Islet of Langerhans (tissue), 1 donor: ENCODE data around the gene ADORA2A.

Experiments used
- FAIRE-seq: peaks from one replicate; lab custom pipeline; 2011; peaks lifted over from hg19 to GRCh38; lab: Jason Lieb, UNC

ADORA2A gene

GRCh38 chr22:24427500-24428164, at the start of gene ADORA2A:
TSS of gene ADORA2A (plus strand) at chr22:24427599. CDS start at chr22:24433405, 5,806 bp downstream.
- no peak for FAIRE-seq

DNA sequence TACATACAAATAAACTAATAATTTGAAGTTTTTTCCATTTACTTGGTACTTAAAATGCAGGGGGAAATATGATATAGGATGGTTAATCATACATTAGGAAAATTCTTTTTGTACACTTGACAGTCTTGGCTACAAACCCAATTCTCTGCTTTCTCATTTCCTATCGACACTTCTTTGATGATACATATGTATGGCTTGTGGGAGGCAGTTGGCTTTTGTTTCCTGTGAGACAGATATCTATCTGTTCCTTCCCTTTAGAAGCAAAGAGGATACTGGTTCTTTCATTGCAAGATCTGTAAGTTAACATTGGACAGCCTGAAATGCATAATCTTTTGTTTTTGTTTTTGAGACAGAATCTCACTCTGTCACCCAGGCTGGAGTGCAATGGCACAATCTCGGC, 47.9 kb upstream of the ADORA2A start:
- FAIRE-seq = no peak

DNA sequence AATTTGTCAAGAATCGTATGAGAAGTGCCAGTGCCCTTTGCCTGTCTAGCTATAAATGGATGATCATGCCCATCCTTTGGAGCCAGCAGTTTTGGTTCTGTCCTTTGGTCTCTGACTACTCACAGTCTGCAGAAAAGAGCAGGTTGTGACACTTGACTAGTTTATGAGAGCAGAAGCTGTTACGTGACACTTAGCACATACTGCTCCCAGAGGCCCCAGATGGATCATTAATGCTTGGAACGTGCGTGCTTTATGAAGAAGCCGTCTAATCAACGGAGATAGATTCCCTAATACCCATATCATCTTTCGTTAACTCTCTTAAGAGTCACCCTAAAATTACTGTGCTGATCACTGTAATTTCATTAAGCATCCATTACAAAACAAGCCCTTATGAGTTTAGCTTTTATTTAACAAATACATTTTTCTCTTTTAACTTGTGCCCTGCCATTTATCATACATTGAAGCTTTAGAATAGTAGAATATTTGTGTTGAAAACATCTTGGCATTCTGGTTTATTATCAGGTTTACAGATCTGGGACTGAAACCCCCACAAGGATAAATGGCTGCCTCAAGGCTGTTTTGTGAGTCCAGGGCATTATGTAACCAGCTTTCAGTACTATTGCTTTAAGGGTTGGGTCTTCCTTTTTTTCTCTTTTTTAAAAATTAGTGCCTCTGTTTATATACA, 47.0 kb upstream of the ADORA2A start:
- FAIRE-seq = peak; percentile 86

DNA sequence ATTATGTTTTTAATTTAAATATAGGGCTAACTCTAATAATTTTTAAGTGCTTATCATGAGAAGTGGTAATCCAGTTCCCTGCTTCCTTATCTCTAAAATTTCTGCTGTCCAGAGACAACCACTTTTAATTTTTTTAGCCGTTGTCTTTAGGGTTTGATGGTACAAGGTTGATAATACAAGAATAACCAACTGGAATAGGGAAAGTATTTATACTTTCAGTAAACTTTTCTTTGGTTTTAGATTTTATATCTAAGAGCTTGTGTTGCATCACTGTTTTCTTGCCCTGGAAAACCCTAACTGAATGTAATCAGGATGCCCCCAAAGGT, 46.5 kb upstream of the ADORA2A start:
- FAIRE-seq = no peak

- no peak for FAIRE-seq
Measured at GRCh38 chr22:24383061-24383460, 44.3 kb upstream of the ADORA2A start.

DNA sequence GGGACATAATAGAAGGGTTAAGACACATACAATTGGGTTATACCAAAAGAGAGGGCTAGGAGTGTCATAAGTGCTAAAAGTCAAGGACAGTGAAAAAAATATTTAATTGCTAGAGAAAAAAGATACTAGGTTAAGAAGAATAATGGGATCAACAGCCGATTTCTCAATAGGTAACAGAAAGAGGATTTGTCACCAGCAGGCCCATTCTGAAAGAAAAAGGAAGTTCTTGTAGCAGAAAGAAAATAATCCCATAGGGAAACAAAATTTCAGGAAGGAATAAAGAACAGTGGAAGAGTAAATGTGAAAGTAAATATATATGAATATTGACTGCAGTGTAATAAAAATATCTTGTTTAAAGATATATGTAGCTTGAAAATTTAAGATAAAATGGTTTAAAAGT, 43.3 kb upstream of the ADORA2A start:
- FAIRE-seq = peak; percentile 33

GRCh38 chr22:24386937-24387471, 40.4 kb upstream of the ADORA2A start:
- no peak for FAIRE-seq

DNA sequence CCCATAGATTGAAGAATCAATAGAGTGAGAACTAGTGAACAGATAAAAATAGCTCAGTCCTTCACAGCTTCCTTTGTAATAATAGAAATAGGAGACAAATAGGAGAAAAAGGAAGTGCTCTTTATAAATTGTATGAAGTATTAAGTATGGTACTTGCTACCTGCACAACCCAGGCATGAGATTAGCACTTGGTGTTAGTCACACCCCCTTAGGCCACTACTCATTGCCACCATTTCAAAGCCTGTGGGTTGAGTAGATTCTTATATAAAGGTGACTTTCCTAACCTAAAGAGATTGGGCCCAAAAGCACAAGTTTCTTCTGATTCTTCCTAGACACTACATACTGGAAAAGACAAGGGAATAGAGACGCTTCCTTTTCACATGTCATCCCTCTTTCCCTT, 37.7 kb upstream of the ADORA2A start:
- FAIRE-seq = no peak

GRCh38 chr22:24390156-24390555, 37.2 kb upstream of the ADORA2A start:
- FAIRE-seq = no peak

DNA sequence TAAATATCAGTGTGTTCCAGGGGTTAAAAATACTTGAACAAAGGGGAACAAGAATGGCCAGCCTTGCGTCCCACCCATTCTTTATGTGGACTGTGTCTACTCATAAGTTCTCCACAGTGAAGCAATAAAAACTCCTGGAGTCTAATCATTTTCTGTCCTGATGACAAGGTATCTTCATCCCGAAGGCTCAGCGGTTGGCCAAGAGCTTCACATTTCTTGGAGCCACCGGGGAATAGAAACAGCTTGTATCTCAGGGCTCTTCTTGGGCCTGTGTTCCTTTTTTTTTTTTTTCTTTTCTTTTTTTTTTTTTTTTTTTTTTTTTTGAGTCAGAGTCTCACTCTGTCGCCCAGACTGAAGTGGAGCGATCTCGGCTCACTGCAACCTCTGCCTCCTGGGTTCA, 36.8 kb upstream of the ADORA2A start:
- FAIRE-seq = no peak

GRCh38 chr22:24391836-24392217, 35.6 kb upstream of the ADORA2A start:
- no peak for FAIRE-seq

DNA sequence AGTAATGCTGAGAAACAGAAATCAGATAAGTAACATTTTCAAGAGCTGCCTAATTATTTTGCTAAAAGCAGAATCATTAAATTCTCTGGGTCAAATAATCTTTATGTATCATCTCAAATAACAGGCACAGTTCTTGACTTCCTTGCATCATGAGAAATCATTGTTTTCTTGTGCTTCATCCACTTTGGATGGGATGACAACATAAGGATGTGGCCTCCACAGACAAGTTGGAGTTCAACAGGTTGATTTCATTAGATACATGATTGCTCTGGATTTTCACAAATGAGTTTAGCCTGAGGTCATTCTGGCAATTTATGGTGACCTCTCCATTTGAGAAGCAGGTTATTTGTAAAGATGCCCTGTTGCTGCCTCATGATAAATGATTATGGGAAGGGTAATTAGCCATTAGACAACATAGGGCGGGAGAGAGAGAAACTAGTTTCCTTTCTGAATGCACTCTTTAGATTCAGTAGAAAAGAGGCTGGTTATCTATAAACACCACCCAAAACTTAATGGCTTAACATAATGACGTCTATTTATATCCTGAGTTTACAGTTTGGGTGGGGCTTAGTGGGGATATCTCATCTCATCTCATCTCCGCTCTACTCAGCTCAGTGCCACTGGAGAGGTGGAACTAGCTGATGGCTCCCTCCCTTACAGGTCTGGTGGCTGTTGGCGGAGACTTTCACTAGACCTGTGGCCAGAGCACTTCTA, 35.0 kb upstream of the ADORA2A start:
- FAIRE-seq = no peak

GRCh38 chr22:24393012-24393559, 34.3 kb upstream of the ADORA2A start:
- no peak for FAIRE-seq

DNA sequence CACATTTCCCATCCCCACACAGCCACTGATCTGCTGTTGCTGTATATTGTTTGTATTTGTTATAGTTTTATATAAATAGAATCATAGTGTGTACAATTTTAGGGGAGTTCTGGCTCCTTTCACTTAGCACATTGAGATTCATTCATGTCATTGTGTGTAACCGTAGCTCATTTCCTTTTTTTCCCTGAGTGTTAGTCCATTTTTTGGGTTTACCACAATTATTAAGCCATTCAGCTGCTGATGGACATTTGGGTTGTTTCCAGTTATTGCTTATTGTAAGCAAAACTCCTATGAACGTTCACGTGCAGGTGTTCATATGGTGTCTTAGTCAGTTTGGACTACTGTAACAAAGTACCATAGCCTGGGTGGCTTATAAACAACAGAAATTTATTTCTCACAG, 33.6 kb upstream of the ADORA2A start:
- FAIRE-seq = no peak

DNA sequence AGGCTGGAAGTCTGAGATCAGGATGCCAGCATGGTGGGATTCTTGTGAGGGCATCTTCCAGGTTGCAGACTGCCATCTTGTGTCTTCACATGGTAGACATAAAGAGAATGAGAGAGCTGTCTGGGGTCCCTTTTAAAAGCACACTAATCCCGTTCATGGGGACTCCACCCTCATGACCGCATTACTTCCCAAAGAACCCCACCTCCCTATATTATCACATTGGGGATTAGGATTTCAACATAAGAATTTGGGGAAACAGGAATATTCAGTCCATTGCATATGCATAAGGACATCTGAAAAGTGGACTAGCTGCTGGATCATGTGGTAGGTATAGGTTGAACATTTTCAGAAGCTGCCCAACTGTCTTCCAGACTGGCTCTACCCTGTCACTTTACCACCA, 33.1 kb upstream of the ADORA2A start:
- no peak for FAIRE-seq

DNA sequence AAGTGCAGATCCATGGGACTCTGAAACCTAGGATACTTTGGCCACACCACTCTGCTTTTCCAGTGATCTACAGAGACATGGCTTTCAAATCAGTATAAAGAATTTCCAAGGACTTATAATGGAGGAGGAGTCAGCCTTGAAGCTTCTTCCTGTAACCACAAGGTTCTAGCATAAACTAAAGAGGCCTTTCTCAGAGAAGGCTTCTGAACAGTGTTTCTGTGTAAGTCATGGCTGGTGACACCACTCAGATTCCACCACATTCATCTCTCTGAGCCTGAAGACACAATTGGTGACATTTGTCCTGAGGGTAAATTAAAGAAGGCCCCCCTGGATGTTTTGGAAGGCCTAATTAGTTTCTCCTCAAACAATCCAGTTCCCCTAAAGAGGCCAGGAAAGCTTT, 29.0 kb upstream of the ADORA2A start:
- FAIRE-seq = no peak

- FAIRE-seq = no peak
Measured at GRCh38 chr22:24400034-24400725, 27.2 kb upstream of the ADORA2A start.

DNA sequence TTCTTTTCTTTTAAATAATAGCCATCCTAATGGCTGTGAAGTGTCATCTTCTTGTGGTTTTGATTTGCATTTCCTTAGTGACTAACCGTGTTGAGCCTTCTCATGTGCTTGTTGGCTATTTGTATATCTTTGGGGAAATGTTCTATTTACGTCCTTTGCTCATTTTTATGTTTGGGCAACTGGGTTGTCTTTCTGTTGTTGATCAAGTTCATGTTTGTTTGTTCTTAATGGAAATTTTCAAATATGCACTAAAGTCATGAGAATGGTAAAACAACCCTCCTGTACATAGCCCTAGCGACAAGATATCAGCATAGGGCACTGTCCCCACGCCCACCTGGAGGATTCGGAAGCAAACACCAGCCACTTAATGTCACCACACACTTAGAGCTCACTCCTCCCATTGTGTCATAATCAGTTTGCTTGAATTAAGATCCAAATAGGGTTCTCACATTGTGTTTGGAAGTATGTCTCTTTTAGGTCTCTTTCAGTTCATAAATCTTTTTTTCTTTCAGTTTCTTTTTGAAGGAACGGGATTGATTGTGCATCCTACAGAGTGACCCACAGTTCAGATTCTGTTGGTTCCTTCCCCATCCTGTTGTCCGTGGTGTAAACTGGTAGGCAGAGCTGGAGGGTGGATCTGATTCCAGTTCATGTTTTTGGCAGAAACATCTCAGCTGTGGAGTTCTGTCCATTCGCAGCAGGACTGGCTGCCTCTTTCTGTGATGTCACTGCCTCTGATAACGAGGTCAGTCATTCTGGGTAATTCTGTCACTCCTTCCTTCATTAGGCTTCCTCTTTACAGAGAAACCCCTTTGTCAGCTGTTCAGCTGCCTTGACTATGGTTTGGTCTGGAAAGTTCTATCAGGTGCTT, 26.4 kb upstream of the ADORA2A start:
- FAIRE-seq = no peak

DNA sequence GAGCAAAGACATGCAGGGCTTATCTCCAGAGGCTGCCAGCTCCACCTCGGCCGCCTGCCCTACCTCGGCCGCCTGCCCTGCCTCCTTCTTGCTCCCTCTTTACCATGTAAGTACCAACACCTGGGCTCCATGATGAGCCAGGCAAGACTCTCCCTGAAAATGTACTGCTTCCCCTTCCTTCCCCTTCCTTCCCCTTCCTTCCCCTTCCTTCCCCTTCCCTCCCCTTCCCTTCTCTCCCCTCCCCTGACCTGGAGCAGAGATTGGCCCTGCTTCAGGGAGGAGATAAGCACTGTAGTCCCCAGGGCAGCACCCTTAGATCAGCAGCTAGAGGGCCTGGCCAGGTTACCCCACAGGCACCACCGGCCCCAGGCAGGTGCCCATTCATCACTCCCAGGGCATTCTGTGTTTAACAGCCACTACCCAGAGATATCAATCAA, 25.4 kb upstream of the ADORA2A start:
- no peak for FAIRE-seq

- peak; percentile 98 for FAIRE-seq
Measured at GRCh38 chr22:24402460-24403192, 24.8 kb upstream of the ADORA2A start.

DNA sequence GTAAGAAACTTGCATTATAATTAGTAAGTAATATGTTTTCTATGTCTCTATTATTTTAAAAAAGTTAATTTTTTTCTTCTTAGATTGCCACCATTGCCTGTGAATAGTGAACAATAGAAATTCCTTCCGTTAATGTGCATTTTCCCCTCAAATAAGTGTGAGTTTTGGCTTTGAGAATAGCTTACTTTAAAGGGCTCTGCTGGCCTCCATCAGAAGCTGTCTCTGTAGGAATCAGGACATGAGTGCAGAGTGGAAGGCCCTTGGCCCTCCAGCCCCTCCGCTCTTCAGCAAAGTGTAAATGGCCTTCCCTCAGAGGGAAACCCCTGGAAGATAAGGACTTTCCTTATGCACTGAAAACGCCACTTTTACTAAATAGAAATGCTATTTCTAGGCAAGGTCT, 24.1 kb upstream of the ADORA2A start:
- FAIRE-seq = no peak
